Vagina (tissue), 2 donors: Measurements from ENCODE around the gene RABGGTA. TPM values are rescaled to one million over a fixed set of nuclear protein-coding genes. Genes with fewer than 3 reads are reported as not detected.

Experiments
- DNase-seq, 2 donors: peaks; one replicate each; pipeline ENCODE4 v3.0.0-alpha.2; 2017; ENCODE audit errors: extremely low spot score in 2 of 2
- H3K27ac ChIP-seq: fragments of 200-600 bp; sonication (generic); one replicate; pipeline ENCODE4 v1.5.1; 2019
- H3K27me3 ChIP-seq: fragments of 200-600 bp; sonication (generic); one replicate; pipeline ENCODE4 v1.5.1; 2019
- H3K36me3 ChIP-seq, 2 donors: fragments of 200-600 bp; sonication (generic); one replicate each; pipeline ENCODE4 v1.5.1; 2017 to 2019
- H3K4me1 ChIP-seq: fragments of 200-600 bp; sonication (generic); one replicate; pipeline ENCODE4 v1.5.1; 2019
- H3K4me3 ChIP-seq, 2 donors: fragments of 200-600 bp; sonication (generic); 1 replicate in 1 of 2; 2 replicates in 1 of 2; pipeline ENCODE4 v1.5.1; 2016 to 2019
- H3K9me3 ChIP-seq: fragments of 200-600 bp; sonication (generic); one replicate; pipeline ENCODE4 v1.5.1; 2019
- CTCF ChIP-seq, 3 experiments: fragments of 450-650 bp in 2 of 3; fragments of 200-600 bp in 1 of 3; sonication (generic) in 1 of 3; IDR thresholded peaks; one replicate each; pipeline ENCODE4 v1.5.1; 2017 to 2019; ENCODE audit warnings: antibody characterized with exemption in 3 of 3, mild to moderate bottlenecking in 2 of 3, moderate library complexity in 2 of 3
- POLR2A ChIP-seq, 2 donors: fragments of 450-650 bp; IDR thresholded peaks; one replicate each; pipeline ENCODE4 v1.6.1; 2017; ENCODE audit warnings: antibody characterized with exemption in 2 of 2, mild to moderate bottlenecking in 2 of 2, moderate library complexity in 2 of 2
- POLR2AphosphoS5 ChIP-seq, 2 donors: sonication (generic); formaldehyde crosslinking; IDR thresholded peaks; one replicate each; pipeline ENCODE4 v1.9.0; 2017; ENCODE audit warnings: antibody characterized with exemption in 2 of 2, mild to moderate bottlenecking in 2 of 2, low read depth in 1 of 2; ENCODE audit not compliant: insufficient read depth in 1 of 2
- intact Hi-C: fragments of 100-400 bp; cut with DNase I; formaldehyde crosslinking; loops from one replicate; pipeline ENCODE4 v1.15.1; 2023
- total RNA-seq: library from RNA; depleted of rRNA; stranded (reverse); fragments of >200 nt; gene quantifications from one replicate; pipeline ENCODE4 v1.2.3, GENCODE V29; 2016

RABGGTA gene
- total RNA-seq, 1 donor from 2014 or later, result 43.5 TPM

- H3K9me3 ChIP-seq, result no peaks in the 10 kb centered on the region
- peak within 1 kb of the TSS; percentile 88 for H3K27ac ChIP-seq
- no peak for DNase-seq
- H3K4me3 ChIP-seq, result peak within 1 kb of the TSS; percentile 69 to 87
- intact Hi-C loops, result no loop called here
- no peaks in the 10 kb centered on the region for H3K27me3 ChIP-seq
- H3K36me3 ChIP-seq, result peaks cover 0 to 44% of the 10 kb centered on the region in 2 donors
- TF ChIP-seq POLR2A (IDR thresholded peaks at IDR 0.05), result peak in 1 of 2 donors; percentile 41
- TF ChIP-seq CTCF (IDR thresholded peaks at IDR 0.05), result no peak
- TF ChIP-seq POLR2AphosphoS5 (IDR thresholded peaks at IDR 0.05; ENCODE audit: insufficient read depth in 1 of 2, low read depth in 1 of 2), result peak; percentile 90 to 92
- peaks cover 47% of the 10 kb centered on the region for H3K4me1 ChIP-seq
These were observed 28.1 kb upstream of the RABGGTA start, which contains the start of the genes DHRS1 and NOP9 for GRCh38 chr14:24299255-24300191. Gene DHRS1 (minus strand): TSS chr14:24299780. CDS start chr14:24299106, 674 bp downstream. Gene NOP9 (plus strand): TSS chr14:24299850. CDS start chr14:24299955, 105 bp downstream.

- peak overlapping the region; percentile 69 to 87 for H3K4me3 ChIP-seq
- H3K27me3 ChIP-seq, result no peaks in the 10 kb centered on the region
- DNase-seq, result no peak
- H3K27ac ChIP-seq, result peak overlapping the region; percentile 88
- no peaks in the 10 kb centered on the region for H3K9me3 ChIP-seq
- TF ChIP-seq POLR2AphosphoS5 (IDR thresholded peaks at IDR 0.05; ENCODE audit: insufficient read depth in 1 of 2, low read depth in 1 of 2) (no peak), POLR2A (IDR thresholded peaks at IDR 0.05) (no peak), CTCF (IDR thresholded peaks at IDR 0.05) (no peak)
- H3K4me1 ChIP-seq, result peaks cover 47% of the 10 kb centered on the region
- peaks cover 0 to 38% of the 10 kb centered on the region in 2 donors for H3K36me3 ChIP-seq
- intact Hi-C loops, result no loop called here
These were observed 27.5 kb upstream of the RABGGTA start for GRCh38 chr14:24298892-24299254.

- Histone ChIP-seq H3K27me3 (no peaks in the 10 kb centered on the region), H3K4me1 (peaks cover 47% of the 10 kb centered on the region), H3K27ac (peak overlapping the region; percentile 6), H3K4me3 (no peak overlapping the region), H3K36me3 (peaks cover 0 to 28% of the 10 kb centered on the region in 2 donors), H3K9me3 (no peaks in the 10 kb centered on the region)
- intact Hi-C loops, result loop anchor here (2.0 kb wide), 1 partner anchor 55 kb away; the partner anchor contains the start of gene TINF2
- TF ChIP-seq POLR2A (IDR thresholded peaks at IDR 0.05) (no peak), POLR2AphosphoS5 (IDR thresholded peaks at IDR 0.05; ENCODE audit: insufficient read depth in 1 of 2, low read depth in 1 of 2) (no peak), CTCF (IDR thresholded peaks at IDR 0.05) (no peak)
- no peak for DNase-seq
These were observed 26.0 kb upstream of the RABGGTA start for GRCh38 chr14:24297190-24297964.

GRCh38 chr14:24296341-24297157 is 25.2 kb upstream of the RABGGTA start:
- TF ChIP-seq POLR2AphosphoS5 (IDR thresholded peaks at IDR 0.05; ENCODE audit: insufficient read depth in 1 of 2, low read depth in 1 of 2) (peak; percentile 16 to 21), POLR2A (IDR thresholded peaks at IDR 0.05) (no peak), CTCF (IDR thresholded peaks at IDR 0.05) (peak; percentile 28 to 73 (median 62))
- no peaks in the 10 kb centered on the region for H3K9me3 ChIP-seq
- no peak overlapping the region for H3K4me3 ChIP-seq
- DNase-seq, result no peak
- intact Hi-C loops, result loop anchor here (2.0 kb wide), 1 partner anchor 54 kb away; the partner anchor contains the start of gene TINF2
- peaks cover 46% of the 10 kb centered on the region for H3K4me1 ChIP-seq
- H3K36me3 ChIP-seq, result peaks cover 0 to 28% of the 10 kb centered on the region in 2 donors
- H3K27me3 ChIP-seq, result no peaks in the 10 kb centered on the region
- H3K27ac ChIP-seq, result peak overlapping the region; percentile 6
